HepG2 (cell line): Measurements from ENCODE around the gene SLC6A4. TPM values are rescaled to one million over a fixed set of nuclear protein-coding genes. Genes with fewer than 3 reads are reported as not detected.

Experiments used
- ATAC-seq: fragments of 200-7000 bp; cut with Tn5 transposase; 3 replicates; pipeline ENCODE4 v1.9.1; 2020; ENCODE audit warnings: mild to moderate bottlenecking, moderate library complexity
- BruUV-seq: library from RNA; stranded (reverse); fragments of 400-500 nt; replicated peaks from 2 replicates; lab custom pipeline; 2021; lab: Mats Ljungman, UMichigan
- CTCF ChIA-PET: fragments of 300-600 bp; formaldehyde crosslinking; extraction: SDS; loops from one replicate; lab custom pipeline; 2021; ENCODE audit warnings: low total read pairs, inconsistent platforms, low intra/inter-chr PET ratio; lab: Yijun Ruan, JAX
- POLR2A ChIA-PET: fragments of 350-600 bp; sonication (Branson Sonifier 250); formaldehyde crosslinking; loops from one replicate; lab custom pipeline; 2020; ENCODE audit warnings: antibody characterized with exemption, inconsistent platforms; lab: Yijun Ruan, JAX
- DNase-seq: peaks from one replicate; pipeline ENCODE4 v3.0.0-alpha.2; 2015; ENCODE audit warnings: low spot score
- FAIRE-seq: peaks from 3 replicates; lab custom pipeline; 2011; peaks lifted over from hg19 to GRCh38; lab: Jason Lieb, UNC
- H2AFZ ChIP-seq: one replicate; pipeline ENCODE4 v1.6.1; 2011; ENCODE audit warnings: low read length, inconsistent platforms
- H3K27ac ChIP-seq: fragments of 300-600 bp; 3 replicates; pipeline ENCODE4 v1.8.0; 2011; ENCODE audit warnings: mixed run types, mild to moderate bottlenecking, mixed read lengths, low read length, inconsistent platforms; ENCODE audit not compliant: insufficient read depth; ENCODE audit errors: extremely low read length
- H3K27me3 ChIP-seq, 2 experiments: fragments of 200-600 bp in 1 of 2; 2 replicates in 1 of 2; 3 replicates in 1 of 2; pipeline versions ENCODE4 v1.6.0 to v1.8.0; 2011; ENCODE audit warnings: low read length in 2 of 2, mild to moderate bottlenecking in 2 of 2, moderate library complexity in 2 of 2, inconsistent platforms in 1 of 2; ENCODE audit not compliant: insufficient read depth in 2 of 2, control insufficient read depth in 1 of 2
- H3K36me3 ChIP-seq, 2 experiments: fragments of 200-600 bp in 1 of 2; replicated peaks in 1 of 2; 2 replicates in 1 of 2; 3 replicates in 1 of 2; pipeline versions ENCODE4 v1.5.1 to v1.8.0; 2011; ENCODE audit warnings: low read length in 2 of 2, inconsistent platforms in 1 of 2; ENCODE audit not compliant: insufficient read depth in 2 of 2, control insufficient read depth in 1 of 2
- H3K4me1 ChIP-seq: 2 replicates; pipeline ENCODE4 v1.5.1; 2012; ENCODE audit warnings: low read length, inconsistent platforms; ENCODE audit not compliant: insufficient read depth
- H3K4me2 ChIP-seq: 2 replicates; pipeline ENCODE4 v1.6.0; 2011; ENCODE audit warnings: low read depth, low read length, inconsistent platforms
- H3K4me3 ChIP-seq, 3 experiments: fragments of 200-600 bp in 1 of 3; sonication (generic), shearing (Covaris generic) in 1 of 3; replicated peaks in 1 of 3; 2 replicates each; pipeline ENCODE4 v1.5.1; 2011 to 2016; ENCODE audit warnings: low read length in 3 of 3, inconsistent platforms in 2 of 3, low read depth in 2 of 3, mild to moderate bottlenecking in 2 of 3, control low read depth in 1 of 3, mixed read lengths in 1 of 3; ENCODE audit not compliant: insufficient read depth in 1 of 3
- H3K79me2 ChIP-seq: one replicate; pipeline ENCODE4 v1.6.1; 2011; ENCODE audit warnings: low read length, inconsistent platforms; ENCODE audit not compliant: insufficient read depth
- H3K9ac ChIP-seq: 2 replicates; pipeline ENCODE4 v1.6.0; 2011; ENCODE audit warnings: mild to moderate bottlenecking, low read depth, low read length, inconsistent platforms; ENCODE audit not compliant: insufficient read depth
- H3K9me3 ChIP-seq: 2 replicates; pipeline ENCODE4 v1.5.1; 2012; ENCODE audit warnings: mild to moderate bottlenecking, low read length
- H4K20me1 ChIP-seq: 2 replicates; pipeline ENCODE4 v1.6.0; 2011; ENCODE audit warnings: inconsistent platforms, mild to moderate bottlenecking, low read length, moderate library complexity; ENCODE audit not compliant: insufficient read depth
- ATF4 ChIP-seq, 2 experiments: fragments of 450-650 bp in 1 of 2; sonication (generic) in 1 of 2; formaldehyde crosslinking; IDR thresholded peaks; 2 replicates each; pipeline versions ENCODE4 v1.5.0 to v1.8.0; 2020 to 2022; ENCODE audit warnings: mild to moderate bottlenecking in 1 of 2, missing genetic modification reagents in 1 of 2
- BCL6 ChIP-seq: IDR thresholded peaks from 2 replicates; pipeline ENCODE4 v1.6.1; 2016; ENCODE audit warnings: missing genetic modification reagents, missing compliant biosample characterization
- BORCS8-MEF2B ChIP-seq: sonication (generic); formaldehyde crosslinking; IDR thresholded peaks from 2 replicates; pipeline ENCODE4 v1.8.0; 2022; ENCODE audit warnings: mild to moderate bottlenecking, missing genetic modification reagents
- CBX5 ChIP-seq: sonication (generic); formaldehyde crosslinking; IDR thresholded peaks from 2 replicates; pipeline ENCODE4 v1.4.0; 2020; ENCODE audit warnings: missing genetic modification reagents, borderline replicate concordance
- ESRRA ChIP-seq: sonication (generic); formaldehyde crosslinking; IDR thresholded peaks from 2 replicates; pipeline ENCODE4 v1.5.1; 2020; ENCODE audit warnings: mild to moderate bottlenecking, low read depth, missing genetic modification reagents
- FIP1L1 ChIP-seq: fragments of 200-400 bp; formaldehyde crosslinking; IDR thresholded peaks from 2 replicates; pipeline ENCODE4 v1.6.1; 2018; ENCODE audit warnings: low read depth, mild to moderate bottlenecking, low read length, moderate library complexity, borderline replicate concordance; ENCODE audit not compliant: insufficient read depth
- MED8 ChIP-seq: sonication (generic); formaldehyde crosslinking; IDR thresholded peaks from 2 replicates; pipeline ENCODE4 v1.8.1; 2023; ENCODE audit warnings: mild to moderate bottlenecking, missing genetic modification reagents; ENCODE audit not compliant: insufficient replicate concordance
- NR1H2 ChIP-seq: sonication (generic); formaldehyde crosslinking; IDR thresholded peaks from 2 replicates; pipeline ENCODE4 v1.8.1; 2022; ENCODE audit warnings: low read depth, missing genetic modification reagents, borderline replicate concordance
- ONECUT2 ChIP-seq: sonication (generic); formaldehyde crosslinking; IDR thresholded peaks from 2 replicates; pipeline ENCODE4 v1.4.0; 2020; ENCODE audit warnings: missing genetic modification reagents
- RFX3 ChIP-seq: IDR thresholded peaks from 2 replicates; pipeline ENCODE4 v1.6.1; 2016; ENCODE audit warnings: missing biosample characterization, missing genetic modification reagents
- RXRA ChIP-seq: sonication (generic); formaldehyde crosslinking; IDR thresholded peaks from 2 replicates; pipeline ENCODE4 v1.5.1; 2020; ENCODE audit warnings: missing genetic modification reagents
- SMYD3 ChIP-seq: sonication (generic); formaldehyde crosslinking; IDR thresholded peaks from 2 replicates; pipeline ENCODE4 v1.8.1; 2023; ENCODE audit warnings: mild to moderate bottlenecking, missing genetic modification reagents
- TERF1 ChIP-seq: sonication (generic); formaldehyde crosslinking; IDR thresholded peaks from 2 replicates; pipeline ENCODE4 v1.8.0; 2022; ENCODE audit warnings: mild to moderate bottlenecking, missing genetic modification reagents, moderate library complexity
- TOE1 ChIP-seq: sonication (generic); formaldehyde crosslinking; IDR thresholded peaks from 2 replicates; pipeline ENCODE4 v1.4.0; 2020; ENCODE audit warnings: mild to moderate bottlenecking, missing genetic modification reagents
- U2AF2 ChIP-seq: fragments of 200-400 bp; formaldehyde crosslinking; IDR thresholded peaks from 2 replicates; pipeline ENCODE4 v1.6.1; 2017; ENCODE audit warnings: low read depth, mild to moderate bottlenecking, low read length
- UBTF ChIP-seq: sonication (generic); formaldehyde crosslinking; IDR thresholded peaks from 2 replicates; pipeline ENCODE4 v1.4.0; 2020; ENCODE audit warnings: mild to moderate bottlenecking, missing genetic modification reagents
- ZBTB25 ChIP-seq: IDR thresholded peaks from 2 replicates; pipeline ENCODE4 v1.6.1; 2018; ENCODE audit warnings: missing genetic modification reagents
- ZNF10 ChIP-seq: sonication (generic); formaldehyde crosslinking; IDR thresholded peaks from 2 replicates; pipeline ENCODE4 v1.4.0; 2020; ENCODE audit warnings: mild to moderate bottlenecking, low read depth, missing genetic modification reagents, borderline replicate concordance
- ZNF256 ChIP-seq: sonication (generic); formaldehyde crosslinking; conservative IDR thresholded peaks from 2 replicates; pipeline ENCODE4 v1.4.0; 2020; ENCODE audit warnings: missing genetic modification reagents
- ZSCAN25 ChIP-seq: sonication (generic); formaldehyde crosslinking; IDR thresholded peaks from 2 replicates; pipeline ENCODE4 v1.8.0; 2022; ENCODE audit warnings: mild to moderate bottlenecking, missing genetic modification reagents
- WGBS: methylation state at CpG from one replicate; pipeline ENCODE4 v1.1.6; 2017; ENCODE audit warnings: low lambda C conversion rate; 5-methylcytosine and 5-hydroxymethylcytosine counted together
- in situ Hi-C: cut with HindIII; loops from 2 replicates; pipeline ENCODE4 v1.10.0; 2017; ENCODE audit warnings: low pct_unique_long_range_greater_than_20kb; ENCODE audit not compliant: extremely low pct_ligation_motif_present
- intact Hi-C: fragments of 100-400 bp; cut with micrococcal nuclease; formaldehyde crosslinking; loops from one replicate; pipeline ENCODE4 v1.10.0; 2022; ENCODE audit not compliant: unreplicated experiment
- polyA plus RNA-seq, 8 experiments: library from polyadenylated mRNA; depleted of rRNA in 3 of 8; stranded (reverse) in 7 of 8; unstranded in 1 of 8; fragments of >200 nt; fragmentation: Illumina TruSeq in 4 of 8; extraction: Trizol in 4 of 8; gene quantifications; 2 replicates each; pipeline versions ENCODE4 v1.2.1 to v1.2.3, GENCODE V29; 2011 to 2016; ENCODE audit warnings: low read depth in 4 of 8, missing spikeins in 1 of 8, mixed read lengths in 1 of 8; ENCODE audit not compliant: insufficient read depth in 1 of 8
- total RNA-seq, 5 experiments: library from RNA; depleted of rRNA; stranded (reverse); fragments of >200 nt; fragmentation: Illumina TruSeq; extraction: Trizol; gene quantifications; 2 replicates each; pipeline ENCODE4 v1.2.3, GENCODE V29; 2016; ENCODE audit warnings: low read depth in 1 of 5

SLC6A4 gene
- total and polyA plus RNA-seq, 2 of the 13 experiments (the other 11 are each of a cell fraction or from before 2014, with no cell fraction given), result 7.6 to 20.3 TPM

GRCh38 chr17:30197416-30197815 lies 38.1 kb downstream of the SLC6A4 start:
- no peak overlapping the region for H3K4me2 ChIP-seq
- intact Hi-C loops, result no loop called here
- no peak for DNase-seq
- TF ChIP-seq ATF4 (CRISPR knock-in tag; IDR thresholded peaks at IDR 0.05) (no peak), RFX3 (no peak), SMYD3 (CRISPR knock-in tag) (no peak), RXRA (CRISPR knock-in tag) (no peak), BCL6 (CRISPR knock-in tag) (no peak), U2AF2 (no peak), CBX5 (CRISPR knock-in tag) (no peak), TOE1 (CRISPR knock-in tag) (no peak), FIP1L1 (no peak), BORCS8-MEF2B (CRISPR knock-in tag) (no peak), UBTF (CRISPR knock-in tag) (no peak), ZNF256 (no peak), NR1H2 (CRISPR knock-in tag) (no peak), ZSCAN25 (CRISPR knock-in tag) (no peak), ONECUT2 (CRISPR knock-in tag) (no peak), ESRRA (no peak), MED8 (CRISPR knock-in tag) (no peak), TERF1 (CRISPR knock-in tag) (no peak), ZBTB25 (CRISPR knock-in tag) (no peak), ZNF10 (CRISPR knock-in tag) (no peak)
- TF ChIP-seq, all 625 proteins: peak for 0
- no TSS peak for BruUV-seq
- H2AFZ ChIP-seq, result no peak overlapping the region
- WGBS, result 94% methylated on average over 2 of the region's 4 CpGs
- no peaks in the 10 kb centered on the region for H3K9me3 ChIP-seq
- no peaks in the 10 kb centered on the region for H3K27me3 ChIP-seq
- peaks cover 6% of the 10 kb centered on the region; the same call in 1 of the 2 replicates for H3K4me1 ChIP-seq
- no peaks in the 10 kb centered on the region for H3K36me3 ChIP-seq
- CTCF ChIA-PET, result no interaction called here
- H3K27ac ChIP-seq, result no peak overlapping the region
- ATAC-seq (0 out of 3 replicates have a peak, but pooled peaks have one; percentile 20), FAIRE-seq (no peak)
- POLR2A ChIA-PET, result interaction anchor here (1.6 kb wide), 1 partner anchor 27 kb away, joined by 3 read pairs; no protein-coding TSS in a partner anchor
- no peaks in the 10 kb centered on the region for H3K79me2 ChIP-seq
- H3K9ac ChIP-seq, result no peak overlapping the region
- no peak overlapping the region for H3K4me3 ChIP-seq
- no peaks in the 10 kb centered on the region for H4K20me1 ChIP-seq
- in situ Hi-C loops, result no loop called here
